ENCODE results near the gene LARP1B.
"Not testable (repeated sequence)": the region's sequence is repeated elsewhere in the genome, so short reads cannot be mapped to it uniquely, and the experiment has no call there.

The LARP1B gene

GRCh38 chr4:128258166-128258565, 197.1 kb downstream of the LARP1B start:
- not testable (repeated sequence) for DNase-seq (ENCODE audit: low read depth); H3K4me3 ChIP-seq (ENCODE audit: low read depth, low read length)

DNA sequence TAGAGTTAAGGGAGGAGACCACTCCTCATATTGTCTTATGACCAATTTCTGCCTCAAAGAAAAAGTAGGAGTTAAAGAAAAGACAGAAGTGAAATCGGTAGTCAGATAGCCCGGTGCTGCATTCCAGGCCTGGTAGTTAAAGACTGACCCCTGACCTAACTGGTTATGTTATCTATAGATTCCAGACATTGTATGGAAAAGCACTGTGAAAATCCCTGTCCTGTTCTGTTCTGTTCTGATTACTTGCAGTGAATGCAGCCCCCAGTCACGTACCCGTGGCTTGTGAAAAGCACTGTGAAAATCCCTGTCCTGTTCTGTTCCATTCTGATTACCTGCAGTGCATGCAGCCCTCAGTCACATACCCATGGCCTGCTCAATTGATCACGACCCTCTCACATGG, 198.8 kb downstream of the LARP1B start:
- not testable (repeated sequence) for H3K4me3 ChIP-seq (ENCODE audit: low read depth, low read length); DNase-seq (ENCODE audit: low read depth)

Data from skeletal muscle cell (primary cell).